HG03565 (cell line): ENCODE results near the gene ASL.
"Not testable (repeated sequence)": the region's sequence is repeated elsewhere in the genome, so short reads cannot be mapped to it uniquely, and the experiment has no call there.

Source experiments
- ATAC-seq: cut with Tn5 transposase; IDR thresholded peaks from one replicate; pipeline ENCODE4 v1.9.1; 2021; ENCODE audit warnings: mild to moderate bottlenecking, moderate library complexity; ENCODE audit not compliant: unreplicated experiment

Gene ASL

GRCh38 chr7:66116680-66117420 lies 41.2 kb downstream of the ASL start:
- not testable (repeated sequence) for ATAC-seq

DNA sequence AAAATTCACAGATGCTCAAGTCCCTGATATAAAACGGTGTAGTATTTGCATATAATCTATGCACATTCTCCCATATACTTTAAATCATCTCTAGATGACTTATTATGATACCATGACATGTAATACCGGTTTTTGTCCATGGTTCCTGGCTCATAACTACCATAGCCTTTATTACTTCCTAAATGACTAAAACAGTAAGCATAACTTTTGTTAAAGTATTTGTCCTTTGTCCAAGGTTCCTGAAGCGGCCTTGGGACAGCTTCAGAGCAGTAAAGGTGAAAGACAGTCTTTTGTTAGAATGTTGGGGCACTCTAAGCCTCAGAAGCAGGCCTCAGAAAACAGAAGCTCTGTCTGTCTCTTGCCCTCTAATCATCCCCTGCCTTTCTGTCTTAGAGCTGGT lies 43.0 kb downstream of the ASL start:
- no peak for ATAC-seq

DNA sequence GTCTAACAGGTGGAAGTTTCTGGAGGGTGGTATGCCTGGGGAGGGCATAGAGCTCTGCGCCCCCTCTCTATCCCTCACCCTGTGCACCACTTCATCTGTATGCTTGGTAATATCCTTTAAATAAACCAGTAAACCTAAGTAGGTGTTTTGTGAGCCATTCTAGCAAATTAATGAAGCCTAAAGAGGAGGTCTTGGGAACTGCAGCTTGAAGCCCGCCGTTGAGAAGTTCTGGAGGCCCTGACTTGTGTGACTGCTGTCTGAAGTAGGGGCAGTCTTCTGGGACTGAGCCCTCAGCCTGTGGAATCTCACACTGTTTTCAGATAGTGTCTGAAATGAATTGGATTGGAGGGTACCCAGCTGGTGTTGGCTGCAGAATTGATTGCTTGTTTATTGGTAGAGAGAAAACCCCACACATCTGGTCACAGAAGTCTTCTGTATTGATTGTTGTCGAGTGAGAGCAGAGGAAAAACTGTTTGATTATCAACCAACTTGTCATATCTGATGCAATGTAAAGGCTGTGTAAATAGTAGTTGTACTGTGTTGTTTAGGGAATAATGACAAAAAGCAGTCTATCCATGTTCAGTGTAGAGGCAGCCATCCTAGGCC lies 43.7 kb downstream of the ASL start:
- no peak for ATAC-seq

GRCh38 chr7:66123175-66123528 lies 47.5 kb downstream of the ASL start:
- ATAC-seq, result no peak

DNA sequence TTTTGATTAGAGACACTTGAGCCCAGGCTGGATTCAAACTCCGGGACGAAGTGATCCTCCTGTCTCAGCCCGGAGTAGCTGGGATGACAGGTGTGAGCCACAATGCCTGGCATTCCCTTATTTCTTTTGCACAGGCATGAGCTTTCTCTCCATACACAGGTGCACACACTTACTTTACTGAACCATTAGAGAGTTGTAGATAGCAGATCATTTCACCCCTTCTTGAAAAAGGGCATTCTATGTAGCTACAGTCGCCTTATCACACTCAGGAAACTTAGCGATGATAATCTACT lies 48.9 kb downstream of the ASL start:
- not testable (repeated sequence) for ATAC-seq

DNA sequence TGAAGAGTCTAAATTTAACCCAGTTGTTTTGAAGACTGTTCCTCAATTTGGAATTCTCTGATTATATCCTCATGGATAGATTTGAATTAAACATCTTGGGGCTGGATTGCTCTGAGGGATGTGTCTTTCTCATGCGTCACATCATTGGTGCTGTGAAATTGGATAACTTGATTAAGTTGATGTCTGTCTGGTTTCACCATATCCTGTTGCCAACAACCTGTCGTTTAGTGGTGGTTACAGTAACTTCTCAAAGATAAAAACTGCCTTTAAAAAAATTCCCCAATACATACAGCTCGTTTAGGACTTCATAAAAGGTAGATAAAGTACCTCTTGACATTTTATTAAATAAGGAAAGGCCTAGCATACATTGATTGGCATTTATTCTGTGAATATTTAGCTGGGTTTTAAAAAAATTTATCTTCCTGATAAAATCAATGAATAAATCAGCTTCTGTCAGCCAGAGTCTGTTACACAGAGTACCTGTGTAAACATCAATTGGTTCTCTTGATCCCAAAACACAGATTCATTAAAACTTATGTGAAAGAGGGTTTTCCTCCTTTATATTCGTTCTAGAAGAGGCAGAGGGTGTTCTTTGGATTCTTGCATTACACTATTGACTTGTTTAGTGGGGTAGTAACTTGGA lies 49.6 kb downstream of the ASL start:
- no peak for ATAC-seq

DNA sequence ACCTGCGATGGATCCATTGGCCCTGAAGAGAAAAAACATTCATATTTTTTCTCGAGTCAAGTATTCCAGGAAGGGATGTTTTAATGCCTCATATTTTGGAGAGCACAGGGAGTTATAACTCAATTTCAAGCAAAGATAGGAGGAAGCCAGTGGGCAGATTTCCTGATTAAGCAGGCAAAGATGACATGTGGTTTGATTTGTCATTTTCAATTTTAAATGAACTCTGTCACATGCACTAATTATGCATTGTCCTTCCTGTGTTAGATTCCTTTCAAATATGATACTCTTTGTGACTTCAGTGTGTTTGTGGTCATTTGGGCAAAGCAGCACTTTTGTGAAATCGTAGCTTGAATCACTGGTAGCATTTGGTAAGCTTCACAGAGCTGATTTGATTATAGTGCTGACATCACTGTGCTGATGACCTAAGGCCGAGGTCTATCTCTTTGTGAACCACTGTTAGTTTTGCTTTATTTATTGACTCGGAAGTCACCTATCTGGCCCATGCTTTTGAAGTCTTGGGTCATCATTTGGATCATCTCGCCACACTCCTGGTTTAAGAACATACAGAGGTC lies 50.2 kb downstream of the ASL start:
- ATAC-seq, result not testable (repeated sequence)

- ATAC-seq, result not testable (repeated sequence)
Measured at GRCh38 chr7:66127172-66127571, 51.6 kb downstream of the ASL start.

GRCh38 chr7:66138994-66139752 lies 63.6 kb downstream of the ASL start:
- no peak for ATAC-seq

GRCh38 chr7:66140924-66141323 lies 65.3 kb downstream of the ASL start:
- no peak for ATAC-seq

DNA sequence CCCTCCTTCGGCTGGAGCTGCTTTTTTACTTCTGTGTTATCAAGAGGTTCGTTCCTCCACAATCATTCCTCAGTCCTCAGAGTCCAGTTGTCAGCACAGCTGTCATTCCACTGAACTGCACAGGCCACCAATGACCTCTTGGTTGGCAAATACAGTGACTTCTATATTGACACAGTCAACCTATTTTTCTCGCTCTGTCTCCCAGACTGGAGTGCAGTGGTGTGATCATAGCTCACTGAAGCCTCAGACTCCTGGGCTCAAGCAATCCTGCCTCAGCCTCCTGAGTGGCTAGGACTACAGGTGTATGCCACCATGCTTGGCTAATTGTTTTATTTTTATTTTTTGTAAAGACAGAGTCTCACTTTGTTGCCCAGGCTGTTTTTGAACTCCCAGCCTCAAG lies 66.7 kb downstream of the ASL start:
- no peak for ATAC-seq

GRCh38 chr7:66142996-66143395 lies 67.4 kb downstream of the ASL start:
- ATAC-seq, result no peak
